Gastrocnemius medialis (tissue), 4 donors: ENCODE data around the gene PBX1.

Experiments used
- CTCF ChIP-seq, 5 experiments: fragments of 450-650 bp in 3 of 5; fragments of 200-600 bp in 2 of 5; sonication (generic) in 2 of 5; IDR thresholded peaks in 4 of 5; conservative IDR thresholded peaks in 1 of 5; 1 replicate in 4 of 5; 2 replicates in 1 of 5; pipeline ENCODE4 v1.5.1; 2016 to 2019; ENCODE audit warnings: antibody characterized with exemption in 5 of 5, mild to moderate bottlenecking in 3 of 5, moderate library complexity in 3 of 5
- POLR2A ChIP-seq, 2 donors: fragments of 450-650 bp; IDR thresholded peaks; one replicate each; pipeline ENCODE4 v1.6.1; 2017; ENCODE audit warnings: antibody characterized with exemption in 2 of 2, mild to moderate bottlenecking in 2 of 2, moderate library complexity in 2 of 2

DNA sequence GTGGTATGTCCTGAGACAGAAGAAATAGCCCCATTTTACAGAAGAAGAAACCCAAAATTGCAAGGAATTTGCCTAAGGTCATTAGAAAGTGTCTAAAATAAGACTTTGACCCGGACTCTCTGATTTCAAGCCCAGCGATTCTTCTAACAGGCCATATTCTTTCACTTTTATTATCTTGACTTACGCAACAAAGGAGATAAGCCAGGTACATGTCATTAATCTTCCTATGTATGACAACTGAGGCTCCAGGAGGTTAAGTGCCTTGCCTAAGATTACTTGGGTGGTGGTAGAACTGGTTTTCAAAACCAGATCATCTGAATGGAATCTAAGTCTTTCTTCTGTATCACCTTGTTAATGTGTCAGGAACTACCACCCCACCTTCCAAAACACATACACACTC lies 124.3 kb downstream of the PBX1 start:
- TF ChIP-seq CTCF (IDR thresholded peaks at IDR 0.05 in 4 of 5, conservative IDR thresholded peaks at IDR 0.05 in 1 of 5), result no peak
- no peak for TF ChIP-seq POLR2A (IDR thresholded peaks at IDR 0.05)
